Muscle of leg (tissue), 11 donors: ENCODE data around the gene SALL3. TPM values are rescaled to one million over a fixed set of nuclear protein-coding genes. Genes with fewer than 3 reads are reported as not detected.
A peak's percentile ranks its signal among the peaks of the same experiment; 100 is the strongest.

ENCODE experiments used
- DNase-seq: peaks from one replicate; pipeline ENCODE4 v3.0.0; 2013
- H3K27ac ChIP-seq: one replicate; pipeline ENCODE4 v1.5.1; 2013; ENCODE audit warnings: mild to moderate bottlenecking, low read length, control low read depth
- H3K27me3 ChIP-seq: one replicate; pipeline ENCODE4 v1.6.1; 2013; ENCODE audit warnings: low read length; ENCODE audit not compliant: control insufficient read depth, insufficient read depth
- H3K36me3 ChIP-seq: one replicate; pipeline ENCODE4 v1.6.1; 2013; ENCODE audit warnings: low read length; ENCODE audit not compliant: control insufficient read depth, insufficient read depth
- H3K4me1 ChIP-seq: one replicate; pipeline ENCODE4 v1.6.1; 2013; ENCODE audit warnings: low read length; ENCODE audit not compliant: control insufficient read depth, insufficient read depth
- H3K4me3 ChIP-seq: one replicate; pipeline ENCODE4 v1.5.1; 2013; ENCODE audit warnings: low read length, control low read depth
- H3K9me3 ChIP-seq: replicated peaks from 2 replicates; pipeline ENCODE4 v1.6.1; 2013; ENCODE audit warnings: low read depth, low read length; ENCODE audit not compliant: control insufficient read depth
- WGBS: methylation state at CpG from one replicate; pipeline ENCODE4 v1.1.5; 2013; ENCODE audit warnings: missing lambda C conversion rate; ENCODE audit not compliant: insufficient coverage; 5-methylcytosine and 5-hydroxymethylcytosine counted together
- polyA plus RNA-seq, 8 donors: library from polyadenylated mRNA; unstranded; fragments of 120-200 nt; gene quantifications; one replicate each; pipeline versions ENCODE4 v1.2.1 to v1.2.3, GENCODE V29; 2013; ENCODE audit warnings: inconsistent platforms in 1 of 8, low replicate concordance in 1 of 8; ENCODE audit not compliant: insufficient read length in 8 of 8, insufficient read depth in 1 of 8
- total RNA-seq: library from RNA; stranded (reverse); fragments of 120-200 nt; gene quantifications from one replicate; pipeline ENCODE4 v1.2.4, GENCODE V29; 2013

The SALL3 gene
- total and polyA plus RNA-seq, 9 donors: 0.07 to 0.09 TPM; not detected in 7

- peaks cover 74% of the 10 kb centered on the region for H3K27me3 ChIP-seq
- no peaks in the 10 kb centered on the region for H3K9me3 ChIP-seq
- 1% methylated on average over 74 of the region's 98 CpGs for WGBS
- no peak overlapping the region for H3K27ac ChIP-seq
- H3K4me1 ChIP-seq: peaks cover 5% of the 10 kb centered on the region
- H3K4me3 ChIP-seq: no peak overlapping the region
- no peak for DNase-seq
- H3K36me3 ChIP-seq: no peaks in the 10 kb centered on the region
These were observed 425 bp upstream of the SALL3 start for GRCh38 chr18:78979056-78979729.

- DNase-seq: no peak
- under 1% methylated on average over 71 of the region's 71 CpGs for WGBS
These were observed 707 bp downstream of the SALL3 start for GRCh38 chr18:78980279-78980771.

GRCh38 chr18:78980777-78981380 lies 1.3 kb downstream of the SALL3 start:
- Histone ChIP-seq H3K27ac (no peak overlapping the region), H3K4me3 (no peak overlapping the region), H3K36me3 (no peaks in the 10 kb centered on the region), H3K9me3 (no peaks in the 10 kb centered on the region), H3K4me1 (peaks cover 5% of the 10 kb centered on the region), H3K27me3 (peaks cover 71% of the 10 kb centered on the region)
- WGBS: under 1% methylated on average over 63 of the region's 68 CpGs
- DNase-seq: no peak

More at GRCh38 chr18:78980279-78980771, 707 bp downstream of the SALL3 start:
- H3K9me3 ChIP-seq: no peaks in the 10 kb centered on the region
- no peak overlapping the region for H3K27ac ChIP-seq
- H3K4me1 ChIP-seq: peaks cover 5% of the 10 kb centered on the region
- H3K36me3 ChIP-seq: no peaks in the 10 kb centered on the region
- no peak overlapping the region for H3K4me3 ChIP-seq
- H3K27me3 ChIP-seq: peaks cover 72% of the 10 kb centered on the region

- H3K4me3 ChIP-seq: no peak overlapping the region
- peaks cover 73% of the 10 kb centered on the region for H3K27me3 ChIP-seq
- H3K9me3 ChIP-seq: no peaks in the 10 kb centered on the region
- no peaks in the 10 kb centered on the region for H3K36me3 ChIP-seq
- no peak overlapping the region for H3K27ac ChIP-seq
- H3K4me1 ChIP-seq: peaks cover 5% of the 10 kb centered on the region
- 3% methylated on average over 10 of the region's 13 CpGs for WGBS
- no peak for DNase-seq
These were observed 1.8 kb downstream of the SALL3 start for GRCh38 chr18:78981394-78981831.

GRCh38 chr18:78981989-78982620 lies 2.5 kb downstream of the SALL3 start:
- 8% methylated on average over 2 of the region's 14 CpGs for WGBS

GRCh38 chr18:78983512-78983911 lies 3.9 kb downstream of the SALL3 start:
- no peaks in the 10 kb centered on the region for H3K9me3 ChIP-seq
- H3K27me3 ChIP-seq: peaks cover 60% of the 10 kb centered on the region
- no peak overlapping the region for H3K4me3 ChIP-seq
- no CpG with 5 or more reads among the region's 3 CpGs for WGBS
- DNase-seq: no peak
- peaks cover 5% of the 10 kb centered on the region for H3K4me1 ChIP-seq
- no peaks in the 10 kb centered on the region for H3K36me3 ChIP-seq
- H3K27ac ChIP-seq: no peak overlapping the region

More at GRCh38 chr18:78981989-78982620, 2.5 kb downstream of the SALL3 start:
- no peaks in the 10 kb centered on the region for H3K9me3 ChIP-seq
- no peak for DNase-seq
- no peak overlapping the region for H3K4me3 ChIP-seq
- peaks cover 67% of the 10 kb centered on the region for H3K27me3 ChIP-seq
- no peaks in the 10 kb centered on the region for H3K36me3 ChIP-seq
- no peak overlapping the region for H3K27ac ChIP-seq
- peaks cover 5% of the 10 kb centered on the region for H3K4me1 ChIP-seq

- WGBS: 18% methylated on average over 24 of the region's 30 CpGs
These were observed 5.5 kb downstream of the SALL3 start for GRCh38 chr18:78984941-78985784.

GRCh38 chr18:78986018-78986481 lies 6.4 kb downstream of the SALL3 start:
- peak; percentile 40 for DNase-seq
- H3K27ac ChIP-seq: no peak overlapping the region
- peaks cover 48% of the 10 kb centered on the region for H3K27me3 ChIP-seq
- no peak overlapping the region for H3K4me3 ChIP-seq
- no peaks in the 10 kb centered on the region for H3K36me3 ChIP-seq
- peaks cover 2% of the 10 kb centered on the region for H3K4me1 ChIP-seq
- WGBS: 6% methylated on average over 14 of the region's 20 CpGs
- H3K9me3 ChIP-seq: no peaks in the 10 kb centered on the region

More at GRCh38 chr18:78984941-78985784, 5.5 kb downstream of the SALL3 start:
- H3K4me1 ChIP-seq: peaks cover 5% of the 10 kb centered on the region
- DNase-seq: no peak
- no peak overlapping the region for H3K4me3 ChIP-seq
- H3K9me3 ChIP-seq: no peaks in the 10 kb centered on the region
- no peaks in the 10 kb centered on the region for H3K36me3 ChIP-seq
- H3K27me3 ChIP-seq: peaks cover 54% of the 10 kb centered on the region
- H3K27ac ChIP-seq: no peak overlapping the region

GRCh38 chr18:78991446-78991845 lies 11.8 kb downstream of the SALL3 start:
- Histone ChIP-seq H3K27me3 (peaks cover 19% of the 10 kb centered on the region), H3K27ac (no peak overlapping the region), H3K36me3 (no peaks in the 10 kb centered on the region), H3K9me3 (no peaks in the 10 kb centered on the region), H3K4me1 (no peaks in the 10 kb centered on the region), H3K4me3 (no peak overlapping the region)
- WGBS: 24% methylated on average over 12 of the region's 13 CpGs
- no peak for DNase-seq
